GM19043 (cell line): ENCODE results near the gene PDLIM3.

Source experiments
- ATAC-seq: cut with Tn5 transposase; IDR thresholded peaks from one replicate; pipeline ENCODE4 v1.9.1; 2021; ENCODE audit warnings: low read depth; ENCODE audit not compliant: unreplicated experiment

PDLIM3 gene

DNA sequence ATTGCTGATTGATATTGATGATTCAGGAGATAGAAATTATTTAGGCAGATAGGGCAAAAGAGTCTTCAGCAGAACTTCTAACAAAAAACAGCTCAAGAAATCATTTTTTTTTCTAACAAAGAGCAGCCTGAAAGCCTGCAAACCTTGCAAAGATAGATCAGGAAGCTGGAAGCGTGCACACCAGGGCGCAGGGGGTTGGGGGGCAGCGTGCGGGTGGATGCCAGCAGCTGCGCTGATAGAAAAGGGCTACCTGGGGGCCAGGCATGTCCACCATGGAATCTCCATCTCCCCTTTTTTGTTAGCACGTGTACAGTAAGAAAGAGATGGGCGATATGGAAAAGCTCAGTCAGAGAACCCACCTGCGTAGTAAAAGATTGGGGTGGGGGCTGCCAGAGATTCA is 62.1 kb downstream of the PDLIM3 start:
- no peak for ATAC-seq

DNA sequence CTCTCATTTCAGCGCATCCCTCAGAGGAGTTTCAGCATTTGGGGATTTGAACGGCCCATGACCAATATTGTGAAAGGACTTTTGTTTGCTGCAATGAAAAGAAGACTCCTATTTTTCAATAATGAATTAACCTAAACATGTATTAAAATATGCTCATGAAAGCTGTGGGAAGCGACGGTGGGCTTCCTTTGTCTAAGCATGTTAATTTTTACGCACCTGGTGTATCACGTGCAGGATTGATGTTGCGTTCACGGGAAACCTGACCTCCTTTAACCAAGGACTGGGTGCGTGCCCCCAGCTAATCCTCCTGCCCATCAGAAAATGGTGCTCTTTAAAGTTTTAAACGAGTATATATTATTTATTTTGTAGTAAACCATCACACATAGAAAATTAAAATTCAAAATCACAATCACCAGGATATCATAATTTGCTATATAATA is 63.2 kb downstream of the PDLIM3 start:
- peak; percentile 5 for ATAC-seq

DNA sequence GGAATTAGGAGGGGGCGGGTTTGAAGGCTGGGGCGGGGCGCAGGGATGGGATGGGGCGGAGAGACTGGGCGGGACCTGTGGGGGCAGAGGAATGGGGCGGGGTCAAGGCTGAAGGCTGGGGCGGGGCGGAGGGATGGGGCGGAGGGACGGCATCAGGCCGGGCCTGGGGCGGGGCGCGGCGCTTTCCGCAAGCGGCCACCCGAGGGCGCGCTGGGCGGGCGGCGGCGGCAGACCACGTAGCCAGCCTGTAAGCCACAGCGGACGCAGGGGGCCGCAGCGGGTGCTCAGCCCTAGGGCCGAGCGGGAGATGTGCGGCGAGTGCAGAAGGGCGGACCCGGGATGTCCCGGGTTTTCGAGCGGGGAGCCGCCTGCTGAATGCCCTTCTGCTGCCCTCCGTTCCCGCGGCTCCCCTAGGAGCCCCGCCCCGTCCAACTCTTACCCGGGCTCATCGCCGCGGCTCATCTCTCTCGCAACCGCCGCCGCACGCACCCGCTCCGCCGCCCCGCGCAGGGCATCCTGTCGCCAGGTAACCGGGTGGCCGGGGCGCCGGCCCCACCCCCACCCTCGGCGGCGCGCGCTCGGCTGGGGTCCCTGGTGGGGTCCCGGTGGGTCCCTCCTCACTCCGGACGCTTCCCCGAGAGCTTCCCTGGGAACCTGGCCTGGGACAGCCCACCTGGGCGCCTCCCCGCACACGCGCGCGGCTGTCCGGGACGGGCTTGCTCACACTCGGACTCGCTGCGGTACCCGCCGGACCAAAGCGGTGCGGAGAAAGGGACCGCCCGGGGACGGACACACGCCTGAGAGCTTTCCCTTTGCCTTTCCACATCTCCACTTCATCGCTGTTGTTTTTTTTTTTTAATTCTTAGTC is 63.8 kb downstream of the PDLIM3 start, which contains the start of gene CCDC110:
CCDC110 (minus strand) TSS at position 499 of the 868 bp plus-strand sequence; CDS start at position 449, 50 bp downstream.
- peak; percentile 84 for ATAC-seq

DNA sequence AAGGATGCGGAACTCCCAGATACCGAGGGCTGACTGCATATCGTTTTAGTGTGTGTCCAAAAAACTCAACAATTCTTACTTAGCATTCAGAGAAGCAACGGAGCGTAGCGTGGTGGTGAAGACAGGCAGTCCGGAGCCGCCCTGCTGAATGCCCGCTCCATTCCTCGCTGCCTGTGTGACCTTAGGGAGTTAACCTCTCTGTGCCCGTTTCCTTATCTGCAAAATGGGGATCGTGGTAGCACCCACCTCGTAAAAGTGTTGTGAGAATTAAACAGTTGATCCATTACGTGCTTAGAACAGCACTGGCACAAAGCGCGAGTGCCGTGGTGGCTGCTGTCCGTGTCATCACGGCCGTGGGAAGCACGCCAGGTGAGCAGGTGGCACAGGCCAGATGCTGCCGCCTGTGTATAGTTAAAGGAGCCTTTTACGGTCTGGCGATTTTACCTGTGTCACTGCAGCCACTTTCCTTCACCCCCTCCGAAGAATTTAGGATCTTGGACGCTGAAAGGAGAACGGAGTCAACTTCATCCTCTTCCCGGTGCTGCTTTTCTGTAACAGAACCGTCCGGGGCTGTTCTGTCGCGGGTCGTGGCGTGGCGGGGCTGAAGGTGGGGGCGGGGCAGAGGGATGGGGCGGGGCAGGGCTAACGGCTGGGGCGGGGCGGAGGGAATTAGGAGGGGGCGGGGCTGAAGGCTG is 64.7 kb downstream of the PDLIM3 start:
- no peak for ATAC-seq

DNA sequence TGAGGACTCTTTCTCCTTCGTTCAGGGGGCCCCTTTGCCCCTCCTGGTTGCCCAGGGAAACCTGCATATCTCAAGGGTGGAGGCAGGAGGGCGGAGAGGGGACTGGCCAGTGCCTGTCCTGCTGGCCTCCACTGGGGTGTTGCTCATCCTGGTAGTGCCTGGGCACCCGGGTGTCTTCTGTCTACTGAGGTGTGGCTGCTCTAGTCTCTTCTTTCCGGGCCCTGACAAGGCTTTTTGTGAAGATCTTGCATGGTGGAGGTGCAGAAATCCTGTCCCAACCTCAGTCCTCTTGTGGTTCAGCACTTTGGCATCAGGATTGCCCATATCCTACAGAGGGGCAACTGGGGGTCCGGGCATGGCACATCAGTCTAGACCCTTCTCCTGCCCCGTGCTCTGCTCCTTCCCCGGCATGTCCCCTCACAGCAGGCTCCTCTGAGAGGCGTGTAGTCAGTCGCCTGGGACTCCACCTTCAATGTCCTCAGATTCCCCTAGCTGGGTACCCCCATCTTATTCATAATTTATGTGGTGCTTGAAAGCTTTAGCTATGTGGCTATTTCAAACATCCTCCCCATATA is 65.6 kb downstream of the PDLIM3 start:
- no peak for ATAC-seq

GRCh38 chr4:185468999-185469398 is 66.3 kb downstream of the PDLIM3 start:
- ATAC-seq: no peak

DNA sequence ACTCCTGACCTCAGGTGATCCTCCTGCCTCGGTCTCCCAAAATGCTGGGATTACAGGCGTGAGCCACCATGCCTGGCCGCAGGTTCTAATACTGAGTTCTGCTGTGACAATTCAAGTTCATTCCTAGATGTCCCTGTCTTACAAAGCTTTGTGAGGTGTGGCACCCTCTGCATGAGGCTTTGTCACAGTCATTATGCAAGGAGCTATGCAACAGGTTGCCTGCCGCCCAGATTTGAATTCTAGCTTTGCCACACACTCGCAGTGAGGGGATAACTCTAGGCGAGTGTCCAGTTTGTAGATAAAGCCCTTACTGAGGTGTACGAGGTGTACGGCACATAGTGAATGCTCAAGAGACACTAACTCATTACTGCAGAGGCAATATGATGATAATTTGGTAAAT is 67.3 kb downstream of the PDLIM3 start:
- no peak for ATAC-seq

DNA sequence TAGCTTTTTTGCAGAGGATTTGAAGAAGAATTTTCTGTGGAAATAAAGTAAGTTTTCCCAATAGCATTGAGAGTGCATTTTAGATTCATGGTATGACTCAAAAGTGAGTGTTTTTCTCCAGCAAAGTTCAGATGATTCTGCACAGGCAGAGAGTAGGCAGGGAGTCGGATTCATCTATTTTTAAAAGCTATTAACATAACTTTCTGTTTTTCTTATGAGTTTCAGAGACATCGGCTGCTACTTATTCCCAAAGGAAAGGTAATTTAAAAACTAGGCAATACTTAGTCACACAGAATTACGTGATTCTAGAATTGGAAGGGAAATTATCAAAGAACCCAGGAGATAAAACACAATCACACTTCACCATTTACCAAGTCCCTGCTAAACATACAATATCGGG is 68.2 kb downstream of the PDLIM3 start:
- ATAC-seq: no peak

GRCh38 chr4:185465707-185466106 is 69.6 kb downstream of the PDLIM3 start:
- no peak for ATAC-seq

DNA sequence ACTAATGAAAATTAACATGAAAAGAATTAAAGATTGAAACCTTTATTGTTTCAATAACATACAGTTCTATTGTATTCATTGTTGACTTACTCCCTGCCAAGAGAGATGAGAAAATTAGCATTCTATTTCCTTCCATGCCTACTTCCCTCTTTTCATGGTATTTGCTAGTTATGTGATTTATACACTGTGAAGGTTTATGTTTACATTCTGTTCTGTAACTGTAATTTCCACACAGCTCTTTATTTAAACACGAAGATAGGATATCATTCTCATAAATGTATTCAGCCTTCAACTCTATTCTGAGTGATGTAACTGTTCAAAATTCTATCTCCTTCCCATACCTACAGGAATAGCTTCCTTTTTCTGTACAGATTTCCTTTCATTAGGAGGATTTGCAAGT is 70.4 kb downstream of the PDLIM3 start:
- ATAC-seq: no peak

- no peak for ATAC-seq
These were observed 71.1 kb downstream of the PDLIM3 start for GRCh38 chr4:185464183-185464582.

- ATAC-seq: no peak
These were observed 71.8 kb downstream of the PDLIM3 start for GRCh38 chr4:185463541-185463940.

DNA sequence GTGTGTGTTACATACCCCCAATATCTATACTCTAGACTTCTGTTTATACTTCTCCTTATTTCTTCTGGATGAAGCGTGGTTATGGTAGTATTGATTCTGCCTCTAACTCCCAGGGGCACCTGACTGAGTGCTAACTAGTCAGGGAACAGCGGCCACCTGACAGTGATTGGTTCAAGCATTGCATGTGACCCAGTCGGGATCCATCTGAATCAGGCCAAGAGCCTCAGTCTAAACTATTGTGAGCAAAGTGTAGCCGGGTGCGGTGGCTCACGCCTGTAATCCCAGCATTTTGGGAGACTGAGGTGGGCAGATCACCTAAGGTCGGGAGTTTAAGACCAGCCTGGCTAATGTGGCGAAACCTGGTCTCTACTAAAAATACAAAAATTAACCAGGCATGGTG is 73.7 kb downstream of the PDLIM3 start:
- no peak for ATAC-seq

- no peak for ATAC-seq
These were observed 78.2 kb downstream of the PDLIM3 start for GRCh38 chr4:185457136-185457535.

- no peak for ATAC-seq
These were observed 79.2 kb downstream of the PDLIM3 start for GRCh38 chr4:185456131-185456530.
